ENCODE data around the gene PLCB1.

PLCB1 gene

DNA sequence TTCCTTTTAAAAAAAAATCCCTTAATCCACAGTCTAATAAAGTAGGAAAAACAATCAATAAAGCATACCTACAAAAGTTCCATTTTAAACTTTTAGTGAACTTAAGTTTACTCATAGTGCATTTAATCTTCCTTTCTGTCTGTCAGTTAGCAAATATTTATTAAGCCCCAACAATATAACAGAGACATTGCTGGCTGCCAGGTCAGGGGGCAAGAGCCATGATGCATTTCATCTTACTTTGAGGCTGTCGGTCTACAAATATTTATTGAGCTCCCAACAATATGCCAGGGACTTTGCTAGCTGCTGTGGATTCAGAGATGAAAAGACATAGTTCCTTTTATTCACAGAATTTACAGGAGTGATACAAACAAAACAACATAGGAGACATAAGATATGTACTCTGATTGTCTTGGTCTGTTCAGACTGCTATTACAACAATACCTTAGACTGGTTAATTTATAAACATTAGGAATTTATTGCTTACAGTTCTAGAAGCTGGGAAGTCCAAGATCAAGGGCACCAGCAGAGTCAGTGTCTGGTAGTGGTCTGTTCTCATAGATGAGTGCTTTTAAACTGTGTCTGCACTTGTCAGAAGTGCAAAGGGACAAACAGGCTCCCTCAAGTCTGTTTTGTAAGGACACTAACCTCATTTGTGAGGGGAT lies 118.6 kb downstream of the PLCB1 start:
- no peak overlapping the region for H2BK120ac ChIP-seq (ENCODE audit: insufficient read depth, low read length, poor library complexity)

DNA sequence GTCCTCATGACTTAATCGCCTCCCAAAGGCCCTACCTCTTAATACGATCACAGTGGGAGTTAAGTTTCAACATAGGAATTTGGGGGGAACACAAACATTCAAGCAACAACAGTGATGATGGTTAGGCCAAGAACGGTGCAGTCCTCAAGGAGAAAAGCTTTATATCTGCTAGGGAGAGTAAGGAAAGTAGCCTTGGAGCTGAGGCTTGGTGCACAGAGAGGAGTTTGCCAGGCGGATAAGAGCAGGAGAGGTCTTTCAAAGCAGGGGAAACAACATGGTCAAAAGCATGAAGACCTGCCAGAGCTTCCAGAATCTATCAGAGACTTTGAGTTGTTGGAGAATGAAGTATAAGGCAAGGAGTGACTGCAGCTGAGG lies 119.1 kb downstream of the PLCB1 start:
- WGBS (ENCODE audit: extremely low coverage, insufficient coverage, insufficient read length) = no CpG with 5 or more reads among the region's 4 CpGs
- H3K23ac ChIP-seq (ENCODE audit: low read length) = no peak overlapping the region
- no peak overlapping the region for H4K12ac ChIP-seq (ENCODE audit: low read depth, low read length)
- H3K4me1 ChIP-seq (ENCODE audit: control insufficient read depth in 1 of 2, insufficient read depth in 2 of 2, low read length in 2 of 2) = peaks cover 3 to 6% of the 10 kb centered on the region in 2 experiments
- no peak overlapping the region for H2BK120ac ChIP-seq (ENCODE audit: insufficient read depth, low read length, poor library complexity)
- H3K14ac ChIP-seq (ENCODE audit: low read length) = no peak overlapping the region
- H2AFZ ChIP-seq (ENCODE audit: insufficient read depth, low read length, poor library complexity) = no peak overlapping the region
- H3K27ac ChIP-seq (ENCODE audit: low read depth, low read length) = no peak overlapping the region
- no peak overlapping the region for H4K8ac ChIP-seq (ENCODE audit: low read depth, low read length)
- no peaks in the 10 kb centered on the region for H3K9me3 ChIP-seq (ENCODE audit: insufficient read depth, low read depth, low read length)
- no peak overlapping the region for H2AK5ac ChIP-seq (ENCODE audit: low read length)
- DNase-seq = no peak
- no peak overlapping the region for H3K4me3 ChIP-seq (ENCODE audit: low read depth, low read length)
- no peak overlapping the region for H2BK5ac ChIP-seq (ENCODE audit: low read depth, low read length, poor library complexity)
- no peak overlapping the region for H4K91ac ChIP-seq (ENCODE audit: low read depth, low read length)
- H3K4ac ChIP-seq (ENCODE audit: low read depth, low read length) = no peak overlapping the region
- H3K36me3 ChIP-seq (ENCODE audit: control insufficient read depth in 1 of 2, insufficient read depth in 2 of 2, low read length in 2 of 2) = no peaks in the 10 kb centered on the region
- no peak overlapping the region for H3K4me2 ChIP-seq (ENCODE audit: low read length)
- no peak overlapping the region for H2BK12ac ChIP-seq (ENCODE audit: low read length)
- H3K27me3 ChIP-seq (ENCODE audit: insufficient read depth, low read length) = no peaks in the 10 kb centered on the region
- no peaks in the 10 kb centered on the region for H3K79me2 ChIP-seq (ENCODE audit: control insufficient read depth, insufficient read depth, low read length, poor library complexity)
- no peaks in the 10 kb centered on the region for H3K79me1 ChIP-seq (ENCODE audit: low read length)
- H3K18ac ChIP-seq (ENCODE audit: low read length) = no peak overlapping the region
- no peak overlapping the region for H3K9ac ChIP-seq (ENCODE audit: low read length)

More for the DNA sequence above, 118.6 kb downstream of the PLCB1 start:
- no peak overlapping the region for H2BK12ac ChIP-seq (ENCODE audit: low read length)
- no peak overlapping the region for H3K27ac ChIP-seq (ENCODE audit: low read depth, low read length)
- H2AK5ac ChIP-seq (ENCODE audit: low read length) = no peak overlapping the region
- no peak overlapping the region for H3K14ac ChIP-seq (ENCODE audit: low read length)
- H3K27me3 ChIP-seq (ENCODE audit: insufficient read depth, low read length) = no peaks in the 10 kb centered on the region
- H3K79me1 ChIP-seq (ENCODE audit: low read length) = no peaks in the 10 kb centered on the region
- H3K9ac ChIP-seq (ENCODE audit: low read length) = no peak overlapping the region
- H3K23ac ChIP-seq (ENCODE audit: low read length) = no peak overlapping the region
- H3K79me2 ChIP-seq (ENCODE audit: control insufficient read depth, insufficient read depth, low read length, poor library complexity) = no peaks in the 10 kb centered on the region
- no peak overlapping the region for H3K18ac ChIP-seq (ENCODE audit: low read length)
- no peaks in the 10 kb centered on the region for H3K9me3 ChIP-seq (ENCODE audit: insufficient read depth, low read depth, low read length)
- no peak overlapping the region for H4K12ac ChIP-seq (ENCODE audit: low read depth, low read length)
- no peak overlapping the region for H3K4me3 ChIP-seq (ENCODE audit: low read depth, low read length)
- H3K4me1 ChIP-seq (ENCODE audit: control insufficient read depth in 1 of 2, insufficient read depth in 2 of 2, low read length in 2 of 2) = peaks cover 3 to 6% of the 10 kb centered on the region in 2 experiments
- H2BK5ac ChIP-seq (ENCODE audit: low read depth, low read length, poor library complexity) = no peak overlapping the region
- no peaks in the 10 kb centered on the region for H3K36me3 ChIP-seq (ENCODE audit: control insufficient read depth in 1 of 2, insufficient read depth in 2 of 2, low read length in 2 of 2)
- DNase-seq = no peak
- H3K4ac ChIP-seq (ENCODE audit: low read depth, low read length) = no peak overlapping the region
- no peak overlapping the region for H4K8ac ChIP-seq (ENCODE audit: low read depth, low read length)
- WGBS (ENCODE audit: extremely low coverage, insufficient coverage, insufficient read length) = no CpG with 5 or more reads among the region's 1 CpG
- no peak overlapping the region for H2AFZ ChIP-seq (ENCODE audit: insufficient read depth, low read length, poor library complexity)
- no peak overlapping the region for H4K91ac ChIP-seq (ENCODE audit: low read depth, low read length)
- H3K4me2 ChIP-seq (ENCODE audit: low read length) = no peak overlapping the region

DNA sequence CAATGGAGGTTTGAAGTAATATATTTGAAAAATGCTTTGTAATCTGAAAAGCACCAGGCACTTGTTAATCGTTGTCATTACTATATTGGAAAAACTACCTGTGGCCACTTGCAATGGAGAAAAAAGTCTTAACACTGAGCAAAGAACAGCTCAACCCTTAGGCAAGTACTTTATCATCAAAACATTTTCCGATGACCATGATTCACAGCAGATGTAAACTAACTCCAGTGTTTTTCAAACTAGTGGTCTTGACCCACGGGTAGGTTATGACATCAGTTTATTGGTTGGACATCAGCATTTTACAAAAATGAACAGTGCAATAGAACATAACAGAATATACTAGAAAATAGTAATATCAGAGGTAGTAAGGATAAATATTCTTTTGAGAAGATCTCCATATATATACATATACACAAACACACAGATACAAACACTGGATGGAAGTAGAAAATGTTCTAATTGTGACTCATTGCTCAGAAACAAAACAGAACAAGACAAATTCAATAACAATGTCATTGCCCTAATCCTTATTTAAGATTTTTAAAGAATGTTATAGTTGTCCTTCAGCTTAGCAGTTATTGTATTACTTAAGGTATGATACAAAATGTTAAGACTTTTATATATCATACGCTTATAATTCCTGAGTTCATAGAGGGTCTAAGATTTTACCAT lies 123.0 kb downstream of the PLCB1 start:
- Histone ChIP-seq H3K36me3 (ENCODE audit: control insufficient read depth in 1 of 2, insufficient read depth in 2 of 2, low read length in 2 of 2) (no peaks in the 10 kb centered on the region), H3K27ac (ENCODE audit: low read depth, low read length) (no peak overlapping the region), H4K12ac (ENCODE audit: low read depth, low read length) (no peak overlapping the region), H2AFZ (ENCODE audit: insufficient read depth, low read length, poor library complexity) (no peak overlapping the region), H2BK12ac (ENCODE audit: low read length) (no peak overlapping the region), H3K4me1 (ENCODE audit: control insufficient read depth in 1 of 2, insufficient read depth in 2 of 2, low read length in 2 of 2) (no peaks in the 10 kb centered on the region), H3K14ac (ENCODE audit: low read length) (no peak overlapping the region), H4K91ac (ENCODE audit: low read depth, low read length) (no peak overlapping the region), H2BK120ac (ENCODE audit: insufficient read depth, low read length, poor library complexity) (no peak overlapping the region), H3K9me3 (ENCODE audit: insufficient read depth, low read depth, low read length) (no peaks in the 10 kb centered on the region), H3K4me2 (ENCODE audit: low read length) (no peak overlapping the region), H3K4ac (ENCODE audit: low read depth, low read length) (no peak overlapping the region), H2AK5ac (ENCODE audit: low read length) (no peak overlapping the region), H3K27me3 (ENCODE audit: insufficient read depth, low read length) (no peaks in the 10 kb centered on the region), H4K8ac (ENCODE audit: low read depth, low read length) (no peak overlapping the region), H2BK5ac (ENCODE audit: low read depth, low read length, poor library complexity) (no peak overlapping the region), H3K9ac (ENCODE audit: low read length) (no peak overlapping the region), H3K79me1 (ENCODE audit: low read length) (no peaks in the 10 kb centered on the region), H3K23ac (ENCODE audit: low read length) (no peak overlapping the region), H3K79me2 (ENCODE audit: control insufficient read depth, insufficient read depth, low read length, poor library complexity) (no peaks in the 10 kb centered on the region), H3K4me3 (ENCODE audit: low read depth, low read length) (no peak overlapping the region), H3K18ac (ENCODE audit: low read length) (no peak overlapping the region)
- WGBS (ENCODE audit: extremely low coverage, insufficient coverage, insufficient read length) = no CpG with 5 or more reads among the region's 4 CpGs
- no peak for DNase-seq

DNA sequence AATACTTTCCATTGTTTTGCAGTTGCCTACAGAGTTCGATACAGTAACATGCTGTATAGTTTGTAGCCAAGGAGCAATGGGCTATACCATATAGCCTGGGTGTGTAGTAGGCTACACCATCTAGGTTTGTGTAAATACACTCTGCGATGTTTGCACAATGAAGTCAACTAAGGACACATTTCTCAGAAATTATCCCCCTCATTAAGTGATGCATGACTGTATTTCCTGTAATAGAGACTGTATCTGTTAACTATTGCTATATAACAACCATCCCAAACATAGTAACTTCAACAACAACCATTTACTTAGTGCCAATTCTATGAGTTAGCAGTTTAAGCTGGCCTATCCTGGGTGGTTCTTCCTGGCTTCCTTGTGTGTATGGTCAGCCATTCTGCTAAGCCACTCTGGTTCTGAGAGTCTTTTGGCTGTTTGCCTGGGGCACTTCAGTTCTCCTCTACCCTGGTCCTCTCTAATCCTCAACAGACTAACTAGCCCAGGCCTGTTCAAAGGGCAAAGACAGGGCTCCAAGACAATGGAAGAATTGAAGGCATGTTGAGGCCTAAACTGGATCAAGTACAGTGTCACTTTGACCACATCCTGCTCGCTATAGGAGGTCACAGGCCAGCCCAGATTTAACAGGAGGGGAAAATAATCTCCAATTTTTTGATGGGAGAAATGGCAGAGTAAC lies 124.0 kb downstream of the PLCB1 start:
- Histone ChIP-seq H3K18ac (ENCODE audit: low read length) (no peak overlapping the region), H3K79me1 (ENCODE audit: low read length) (no peaks in the 10 kb centered on the region), H3K4me2 (ENCODE audit: low read length) (no peak overlapping the region), H4K8ac (ENCODE audit: low read depth, low read length) (no peak overlapping the region), H2BK120ac (ENCODE audit: insufficient read depth, low read length, poor library complexity) (no peak overlapping the region), H3K9ac (ENCODE audit: low read length) (no peak overlapping the region), H3K14ac (ENCODE audit: low read length) (no peak overlapping the region), H3K79me2 (ENCODE audit: control insufficient read depth, insufficient read depth, low read length, poor library complexity) (no peaks in the 10 kb centered on the region), H2BK12ac (ENCODE audit: low read length) (no peak overlapping the region), H3K36me3 (ENCODE audit: control insufficient read depth in 1 of 2, insufficient read depth in 2 of 2, low read length in 2 of 2) (no peaks in the 10 kb centered on the region), H4K91ac (ENCODE audit: low read depth, low read length) (no peak overlapping the region), H3K27me3 (ENCODE audit: insufficient read depth, low read length) (no peaks in the 10 kb centered on the region), H3K4me3 (ENCODE audit: low read depth, low read length) (no peak overlapping the region), H3K23ac (ENCODE audit: low read length) (no peak overlapping the region), H3K4me1 (ENCODE audit: control insufficient read depth in 1 of 2, insufficient read depth in 2 of 2, low read length in 2 of 2) (no peaks in the 10 kb centered on the region), H2AK5ac (ENCODE audit: low read length) (no peak overlapping the region), H3K4ac (ENCODE audit: low read depth, low read length) (no peak overlapping the region), H4K12ac (ENCODE audit: low read depth, low read length) (no peak overlapping the region), H2AFZ (ENCODE audit: insufficient read depth, low read length, poor library complexity) (no peak overlapping the region), H3K27ac (ENCODE audit: low read depth, low read length) (no peak overlapping the region), H2BK5ac (ENCODE audit: low read depth, low read length, poor library complexity) (no peak overlapping the region), H3K9me3 (ENCODE audit: insufficient read depth, low read depth, low read length) (no peaks in the 10 kb centered on the region)
- DNase-seq = no peak
- WGBS (ENCODE audit: extremely low coverage, insufficient coverage, insufficient read length) = no CpG with 5 or more reads among the region's 3 CpGs

All from trophoblast cell (in vitro differentiated cells and primary cell).